ENCODE results near the gene GBP6.
"Not testable (repeated sequence)": the region's sequence is repeated elsewhere in the genome, so short reads cannot be mapped to it uniquely, and the experiment has no call there.

The GBP6 gene

GRCh38 chr1:89405275-89405929 is 41.5 kb downstream of the GBP6 start:
- H3K27me3 ChIP-seq (ENCODE audit: control insufficient read depth in 5 of 5, insufficient read depth in 4 of 5, low read length in 5 of 5): no peaks in the 10 kb centered on the region
- no peaks in the 10 kb centered on the region for H3K36me3 ChIP-seq (ENCODE audit: control insufficient read depth in 5 of 5, insufficient read depth in 5 of 5, low read length in 5 of 5)
- peaks cover 0 to 15% (median 10%) of the 10 kb centered on the region in 5 donors for H3K4me1 ChIP-seq (ENCODE audit: control insufficient read depth in 5 of 5, insufficient read depth in 5 of 5, low read length in 5 of 5)
- no peak overlapping the region for H3K27ac ChIP-seq (ENCODE audit: low read depth, low read length)
- no peak overlapping the region for H3K4me3 ChIP-seq (ENCODE audit: low read depth in 1 of 5, low read length in 5 of 5)
- no peaks in the 10 kb centered on the region for H3K9me3 ChIP-seq (ENCODE audit: control insufficient read depth in 5 of 5, low read length in 5 of 5)
- H3K9ac ChIP-seq (ENCODE audit: low read length in 5 of 5): no peak overlapping the region

- Histone ChIP-seq H3K9me3 (ENCODE audit: control insufficient read depth in 5 of 5, low read length in 5 of 5) (no peaks in the 10 kb centered on the region), H3K27ac (ENCODE audit: low read depth, low read length) (peak overlapping the region; percentile 71), H3K27me3 (ENCODE audit: control insufficient read depth in 5 of 5, insufficient read depth in 4 of 5, low read length in 5 of 5) (no peaks in the 10 kb centered on the region), H3K4me1 (ENCODE audit: control insufficient read depth in 5 of 5, insufficient read depth in 5 of 5, low read length in 5 of 5) (peaks cover 0 to 15% (median 10%) of the 10 kb centered on the region in 5 donors), H3K9ac (ENCODE audit: low read length in 5 of 5) (peak overlapping the region; percentile 32 to 54 (median 52)), H3K36me3 (ENCODE audit: control insufficient read depth in 5 of 5, insufficient read depth in 5 of 5, low read length in 5 of 5) (no peaks in the 10 kb centered on the region), H3K4me3 (ENCODE audit: low read depth in 1 of 5, low read length in 5 of 5) (peak overlapping the region; percentile 51 to 62 (median 55))
Observed at GRCh38 chr1:89407360-89407759, 43.5 kb downstream of the GBP6 start.

DNA sequence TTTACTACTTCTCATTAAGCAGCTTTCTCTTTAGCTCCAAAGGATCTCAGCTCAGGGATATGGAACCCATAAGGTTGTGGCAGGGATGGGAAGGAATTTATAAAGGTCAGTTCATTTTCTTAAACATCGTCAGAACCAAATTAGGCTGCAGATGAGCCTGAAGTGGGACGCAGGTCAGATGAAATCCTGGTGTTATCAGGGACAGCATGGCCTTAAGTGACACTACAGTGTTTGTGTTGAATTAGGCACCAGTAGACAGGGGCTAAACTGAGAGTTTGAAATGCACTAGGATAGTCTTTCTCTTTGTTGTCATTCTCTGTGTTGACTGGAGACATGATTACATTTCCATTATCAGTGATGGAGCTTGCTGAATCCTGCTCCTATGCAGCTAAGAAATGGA is 43.9 kb downstream of the GBP6 start:
- not testable (repeated sequence) for H3K9me3 ChIP-seq (ENCODE audit: control insufficient read depth in 5 of 5, low read length in 5 of 5); H3K27me3 ChIP-seq (ENCODE audit: control insufficient read depth in 5 of 5, insufficient read depth in 4 of 5, low read length in 5 of 5); H3K36me3 ChIP-seq (ENCODE audit: control insufficient read depth in 5 of 5, insufficient read depth in 5 of 5, low read length in 5 of 5)
- peaks cover 0 to 15% (median 10%) of the 10 kb centered on the region in 5 donors for H3K4me1 ChIP-seq (ENCODE audit: control insufficient read depth in 5 of 5, insufficient read depth in 5 of 5, low read length in 5 of 5)
- H3K27ac ChIP-seq (ENCODE audit: low read depth, low read length): peak overlapping the region; percentile 71
- H3K9ac ChIP-seq (ENCODE audit: low read length in 5 of 5): peak overlapping the region; percentile 32 to 54 (median 52)
- H3K4me3 ChIP-seq (ENCODE audit: low read depth in 1 of 5, low read length in 5 of 5): peak overlapping the region; percentile 51 to 62 (median 55)

DNA sequence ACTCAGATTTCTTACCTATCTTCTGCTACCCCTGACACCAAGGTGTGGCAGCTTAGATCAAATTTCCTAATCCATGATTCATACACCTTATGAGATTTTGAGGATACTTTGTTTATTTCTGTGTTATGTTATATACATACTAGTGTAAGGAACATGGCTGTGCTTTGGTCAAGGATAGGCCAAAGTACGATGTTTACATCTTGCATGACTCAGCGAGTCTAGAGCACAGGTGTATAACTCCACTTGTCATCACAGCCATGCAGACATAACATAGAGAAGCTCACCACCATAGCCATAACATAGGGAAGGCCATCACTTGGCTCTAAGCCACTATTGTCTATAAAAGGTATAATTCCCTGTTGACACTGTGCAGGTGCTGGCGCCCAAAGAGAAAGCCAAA is 61.2 kb downstream of the GBP6 start:
- peaks cover 0 to 2% (median 0%) of the 10 kb centered on the region in 5 donors for H3K4me1 ChIP-seq (ENCODE audit: control insufficient read depth in 5 of 5, insufficient read depth in 5 of 5, low read length in 5 of 5)
- H3K4me3 ChIP-seq (ENCODE audit: low read depth in 1 of 5, low read length in 5 of 5): no peak overlapping the region
- no peaks in the 10 kb centered on the region for H3K27me3 ChIP-seq (ENCODE audit: control insufficient read depth in 5 of 5, insufficient read depth in 4 of 5, low read length in 5 of 5)
- no peaks in the 10 kb centered on the region for H3K9me3 ChIP-seq (ENCODE audit: control insufficient read depth in 5 of 5, low read length in 5 of 5)
- no peak overlapping the region for H3K9ac ChIP-seq (ENCODE audit: low read length in 5 of 5)
- H3K36me3 ChIP-seq (ENCODE audit: control insufficient read depth in 5 of 5, insufficient read depth in 5 of 5, low read length in 5 of 5): peaks cover 0 to 3% (median 0%) of the 10 kb centered on the region in 5 donors
- H3K27ac ChIP-seq (ENCODE audit: low read depth, low read length): no peak overlapping the region

DNA sequence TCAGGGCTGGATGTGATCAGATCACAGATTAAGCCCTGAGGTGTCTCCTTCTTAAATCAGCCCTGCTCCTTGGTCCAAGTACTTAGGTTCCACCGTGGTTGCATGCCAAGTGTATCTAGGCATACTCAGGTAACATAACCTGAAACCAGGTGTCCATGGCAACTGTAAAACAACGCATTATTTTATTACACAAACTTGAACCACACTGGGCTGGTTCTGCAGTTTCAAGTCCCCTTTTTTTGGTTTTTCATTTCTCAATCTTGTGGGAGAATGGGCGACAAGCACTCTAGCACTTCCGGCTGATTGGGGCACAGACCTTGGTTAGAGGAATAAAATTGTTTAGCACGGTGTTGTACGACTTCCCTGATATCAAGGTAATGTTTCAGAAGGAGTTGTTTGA is 65.2 kb downstream of the GBP6 start:
- H3K27ac ChIP-seq (ENCODE audit: low read depth, low read length): no peak overlapping the region
- no peaks in the 10 kb centered on the region for H3K9me3 ChIP-seq (ENCODE audit: control insufficient read depth in 5 of 5, low read length in 5 of 5)
- H3K4me3 ChIP-seq (ENCODE audit: low read depth in 1 of 5, low read length in 5 of 5): no peak overlapping the region
- H3K36me3 ChIP-seq (ENCODE audit: control insufficient read depth in 5 of 5, insufficient read depth in 5 of 5, low read length in 5 of 5): peaks cover 0 to 3% (median 0%) of the 10 kb centered on the region in 5 donors
- no peaks in the 10 kb centered on the region for H3K4me1 ChIP-seq (ENCODE audit: control insufficient read depth in 5 of 5, insufficient read depth in 5 of 5, low read length in 5 of 5)
- no peak overlapping the region for H3K9ac ChIP-seq (ENCODE audit: low read length in 5 of 5)
- no peaks in the 10 kb centered on the region for H3K27me3 ChIP-seq (ENCODE audit: control insufficient read depth in 5 of 5, insufficient read depth in 4 of 5, low read length in 5 of 5)

GRCh38 chr1:89429681-89430080 is 65.8 kb downstream of the GBP6 start:
- not testable (repeated sequence) for H3K9me3 ChIP-seq (ENCODE audit: control insufficient read depth in 5 of 5, low read length in 5 of 5); H3K27me3 ChIP-seq (ENCODE audit: control insufficient read depth in 5 of 5, insufficient read depth in 4 of 5, low read length in 5 of 5); H3K36me3 ChIP-seq (ENCODE audit: control insufficient read depth in 5 of 5, insufficient read depth in 5 of 5, low read length in 5 of 5); H3K9ac ChIP-seq (ENCODE audit: low read length in 5 of 5); H3K4me1 ChIP-seq (ENCODE audit: control insufficient read depth in 5 of 5, insufficient read depth in 5 of 5, low read length in 5 of 5); H3K27ac ChIP-seq (ENCODE audit: low read depth, low read length); H3K4me3 ChIP-seq (ENCODE audit: low read depth in 1 of 5, low read length in 5 of 5)

DNA sequence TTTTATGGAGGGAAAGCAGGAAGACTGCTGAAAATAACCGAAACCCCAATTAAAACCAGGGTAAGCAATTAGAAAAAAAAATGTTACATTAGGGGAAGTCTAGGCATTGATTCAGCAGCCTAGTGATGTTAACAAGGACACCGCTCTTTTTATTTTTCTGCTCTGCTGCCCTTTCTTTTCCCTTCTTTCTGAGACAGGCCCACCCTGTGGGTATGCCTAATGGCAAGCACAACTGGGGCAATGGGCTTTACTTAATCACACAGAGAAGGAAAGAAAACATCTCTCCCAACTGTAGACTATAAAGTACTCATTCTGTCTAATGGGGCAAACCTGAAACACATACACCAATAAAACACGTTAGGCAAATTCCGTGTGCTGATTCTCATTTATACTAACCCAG is 69.6 kb downstream of the GBP6 start:
- H3K4me1 ChIP-seq (ENCODE audit: control insufficient read depth in 5 of 5, insufficient read depth in 5 of 5, low read length in 5 of 5): no peaks in the 10 kb centered on the region
- no peaks in the 10 kb centered on the region for H3K27me3 ChIP-seq (ENCODE audit: control insufficient read depth in 5 of 5, insufficient read depth in 4 of 5, low read length in 5 of 5)
- no peaks in the 10 kb centered on the region for H3K36me3 ChIP-seq (ENCODE audit: control insufficient read depth in 5 of 5, insufficient read depth in 5 of 5, low read length in 5 of 5)
- no peak overlapping the region for H3K4me3 ChIP-seq (ENCODE audit: low read depth in 1 of 5, low read length in 5 of 5)
- H3K27ac ChIP-seq (ENCODE audit: low read depth, low read length): no peak overlapping the region
- peaks cover 3 to 11% (median 9%) of the 10 kb centered on the region in 5 donors for H3K9me3 ChIP-seq (ENCODE audit: control insufficient read depth in 5 of 5, low read length in 5 of 5)
- H3K9ac ChIP-seq (ENCODE audit: low read length in 5 of 5): no peak overlapping the region

GRCh38 chr1:89434058-89434780 is 70.4 kb downstream of the GBP6 start:
- peaks cover 3 to 17% (median 13%) of the 10 kb centered on the region in 5 donors for H3K9me3 ChIP-seq (ENCODE audit: control insufficient read depth in 5 of 5, low read length in 5 of 5)
- H3K4me1 ChIP-seq (ENCODE audit: control insufficient read depth in 5 of 5, insufficient read depth in 5 of 5, low read length in 5 of 5); H3K9ac ChIP-seq (ENCODE audit: low read length in 5 of 5); H3K27ac ChIP-seq (ENCODE audit: low read depth, low read length); H3K36me3 ChIP-seq (ENCODE audit: control insufficient read depth in 5 of 5, insufficient read depth in 5 of 5, low read length in 5 of 5); H3K27me3 ChIP-seq (ENCODE audit: control insufficient read depth in 5 of 5, insufficient read depth in 4 of 5, low read length in 5 of 5); H3K4me3 ChIP-seq (ENCODE audit: low read depth in 1 of 5, low read length in 5 of 5): not testable (repeated sequence)
